Inferior parietal cortex (tissue), 1 donor: ENCODE measurements around the gene MED19.
"Not testable (repeated sequence)": the region's sequence is repeated elsewhere in the genome, so short reads cannot be mapped to it uniquely, and the experiment has no call there.

Experiments
- DNase-seq: peaks from one replicate; pipeline ENCODE4 v3.0.0-alpha.2; 2016; ENCODE audit errors: extremely low spot score

The MED19 gene

GRCh38 chr11:57704932-57705331 is 7.1 kb downstream of the MED19 start:
- no peak for DNase-seq

GRCh38 chr11:57703341-57703740 is 8.7 kb downstream of the MED19 start:
- DNase-seq = no peak

- DNase-seq = no peak
These were observed 11.6 kb downstream of the MED19 start for GRCh38 chr11:57700425-57700824.

- no peak for DNase-seq
These were observed 12.2 kb downstream of the MED19 start for GRCh38 chr11:57699813-57700212.

GRCh38 chr11:57698843-57699365 is 13.1 kb downstream of the MED19 start:
- DNase-seq = no peak

- DNase-seq = not testable (repeated sequence)
These were observed 21.5 kb downstream of the MED19 start for GRCh38 chr11:57690474-57690873.

DNA sequence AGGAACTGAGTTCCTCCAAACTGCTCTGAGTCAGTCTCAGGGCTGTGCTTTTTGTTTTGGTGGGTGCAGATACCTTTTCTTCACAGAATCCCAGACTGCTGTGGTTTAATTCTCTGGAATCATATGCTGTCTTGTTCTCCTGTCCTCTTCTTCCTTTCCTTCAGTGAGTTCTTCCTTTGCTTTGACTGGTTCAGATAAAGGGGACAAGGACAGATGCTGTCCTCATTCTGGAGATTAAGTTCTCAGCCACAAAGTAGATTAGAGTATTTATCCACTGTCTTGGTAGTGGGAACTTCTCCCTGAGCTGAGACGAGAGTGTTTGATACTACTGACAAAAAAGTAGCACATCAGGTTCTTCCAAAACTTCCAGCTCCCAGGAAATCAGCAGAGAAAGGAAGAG is 30.8 kb downstream of the MED19 start:
- DNase-seq = no peak

GRCh38 chr11:57680552-57680874 is 31.5 kb downstream of the MED19 start:
- DNase-seq = no peak

DNA sequence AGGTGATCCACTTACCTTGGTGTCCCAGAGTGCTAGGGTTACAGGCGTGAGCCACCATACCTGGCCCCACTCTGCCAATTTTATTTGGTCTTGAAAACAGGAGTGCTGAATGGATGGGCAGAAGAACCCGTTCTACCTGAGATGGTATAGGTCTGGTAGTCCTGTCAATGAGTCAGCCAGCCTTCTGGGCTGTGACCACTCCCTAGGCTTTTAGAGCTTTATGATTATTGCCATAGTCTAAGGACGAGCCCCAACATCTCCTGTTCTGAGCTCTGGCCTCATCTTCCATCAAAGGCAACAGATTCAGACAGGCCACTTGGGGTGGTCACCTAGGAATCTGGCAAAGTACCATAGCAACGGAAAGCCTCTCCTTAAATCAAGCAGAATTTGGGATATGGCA is 32.6 kb downstream of the MED19 start:
- DNase-seq = no peak

GRCh38 chr11:57675176-57675941 is 36.7 kb downstream of the MED19 start:
- DNase-seq = no peak

- no peak for DNase-seq
These were observed 37.8 kb downstream of the MED19 start for GRCh38 chr11:57674251-57674650.

DNA sequence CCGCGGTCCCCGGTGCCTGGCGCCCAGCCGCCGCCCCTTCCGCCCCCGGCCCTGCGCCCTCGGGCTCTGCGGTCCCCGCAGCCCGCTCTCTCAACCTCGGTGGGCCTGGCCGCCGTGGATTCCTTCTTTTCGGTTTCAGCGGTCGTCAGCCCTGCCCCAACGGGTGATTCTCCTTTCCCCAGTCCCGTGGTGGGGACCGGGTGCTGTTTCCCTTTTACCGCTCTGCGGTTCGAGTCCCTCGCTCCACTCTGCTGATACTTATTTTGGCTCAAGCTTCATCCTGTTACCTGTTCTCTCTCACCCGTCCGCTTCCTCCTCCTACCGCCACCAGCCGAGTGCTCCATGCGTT is 43.6 kb downstream of the MED19 start:
- DNase-seq = no peak

DNA sequence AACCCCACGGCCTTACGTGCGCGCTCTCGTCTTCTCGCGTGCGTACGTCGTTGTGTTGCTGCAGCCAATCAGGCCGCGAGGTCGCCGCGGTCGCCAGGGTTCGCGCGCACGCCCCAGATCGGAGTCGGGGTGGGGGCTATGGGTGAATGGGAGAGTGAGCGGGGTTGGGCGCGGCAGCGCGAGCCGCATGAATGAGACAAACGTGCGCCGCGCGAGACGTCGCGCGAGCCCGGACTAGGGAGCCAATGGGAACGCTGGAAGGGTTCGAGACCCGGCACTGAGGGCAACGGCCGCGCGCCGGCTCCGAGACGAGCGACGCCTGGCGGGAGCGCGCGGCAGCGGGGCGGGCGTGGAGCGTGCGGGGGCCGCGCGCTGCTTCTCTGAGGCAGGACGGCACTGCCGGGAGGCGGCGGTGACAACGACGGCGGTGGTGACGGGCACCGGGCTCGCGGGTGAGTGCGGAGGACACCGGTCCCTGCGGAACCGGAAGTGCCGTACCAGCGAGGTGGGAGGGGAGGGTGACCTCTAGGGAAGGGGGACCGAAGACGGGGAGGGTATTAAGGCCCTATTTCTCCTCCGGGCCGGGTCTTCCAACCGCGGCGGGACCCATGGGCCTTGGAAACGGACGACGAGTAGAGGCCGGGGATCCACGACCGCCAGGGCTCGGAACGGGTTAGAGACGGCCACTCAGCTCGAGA is 44.1 kb downstream of the MED19 start, which contains the start of gene ZDHHC5:
Gene ZDHHC5 (plus strand): TSS at position 379 of the 698 bp plus-strand sequence. CDS start 4,977 bp downstream, outside the sequence.
- peak; percentile 98 for DNase-seq

- DNase-seq = peak; percentile 99
These were observed 44.8 kb downstream of the MED19 start for GRCh38 chr11:57667117-57667735.

- no peak for DNase-seq
These were observed 48.0 kb downstream of the MED19 start for GRCh38 chr11:57663975-57664374.

- no peak for DNase-seq
These were observed 49.1 kb downstream of the MED19 start for GRCh38 chr11:57662893-57663292.

DNA sequence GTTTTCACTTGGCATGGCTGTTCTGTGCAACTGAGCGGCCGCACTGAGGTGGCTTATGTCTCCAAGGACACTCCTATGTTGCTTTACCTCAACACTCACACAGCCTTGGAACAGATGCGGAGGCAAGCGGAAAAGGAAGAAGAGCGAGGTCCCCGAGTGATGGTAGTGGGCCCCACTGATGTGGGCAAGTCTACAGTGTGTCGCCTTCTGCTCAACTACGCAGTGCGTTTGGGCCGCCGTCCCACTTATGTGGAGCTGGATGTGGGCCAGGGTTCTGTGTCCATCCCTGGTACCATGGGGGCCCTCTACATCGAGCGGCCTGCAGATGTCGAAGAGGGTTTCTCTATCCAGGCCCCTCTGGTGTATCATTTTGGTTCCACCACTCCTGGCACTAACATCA is 52.3 kb downstream of the MED19 start:
- no peak for DNase-seq

DNA sequence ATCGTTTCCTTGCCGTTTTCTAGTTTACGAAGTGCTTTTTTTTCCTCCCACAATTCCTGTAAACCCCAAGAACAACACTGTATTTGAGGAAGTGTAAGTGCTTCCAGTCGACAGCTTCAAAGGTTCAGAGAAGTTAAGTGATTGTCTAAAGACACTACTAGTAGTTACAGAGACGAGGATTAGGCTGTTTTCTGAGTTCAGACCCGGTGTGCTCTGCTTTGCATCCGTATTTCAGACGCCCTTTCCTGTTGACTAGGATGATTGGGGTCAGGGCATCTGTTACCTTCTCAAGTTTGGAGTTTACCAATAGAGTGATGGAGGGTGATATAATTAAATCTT is 54.0 kb downstream of the MED19 start:
- DNase-seq = no peak

DNA sequence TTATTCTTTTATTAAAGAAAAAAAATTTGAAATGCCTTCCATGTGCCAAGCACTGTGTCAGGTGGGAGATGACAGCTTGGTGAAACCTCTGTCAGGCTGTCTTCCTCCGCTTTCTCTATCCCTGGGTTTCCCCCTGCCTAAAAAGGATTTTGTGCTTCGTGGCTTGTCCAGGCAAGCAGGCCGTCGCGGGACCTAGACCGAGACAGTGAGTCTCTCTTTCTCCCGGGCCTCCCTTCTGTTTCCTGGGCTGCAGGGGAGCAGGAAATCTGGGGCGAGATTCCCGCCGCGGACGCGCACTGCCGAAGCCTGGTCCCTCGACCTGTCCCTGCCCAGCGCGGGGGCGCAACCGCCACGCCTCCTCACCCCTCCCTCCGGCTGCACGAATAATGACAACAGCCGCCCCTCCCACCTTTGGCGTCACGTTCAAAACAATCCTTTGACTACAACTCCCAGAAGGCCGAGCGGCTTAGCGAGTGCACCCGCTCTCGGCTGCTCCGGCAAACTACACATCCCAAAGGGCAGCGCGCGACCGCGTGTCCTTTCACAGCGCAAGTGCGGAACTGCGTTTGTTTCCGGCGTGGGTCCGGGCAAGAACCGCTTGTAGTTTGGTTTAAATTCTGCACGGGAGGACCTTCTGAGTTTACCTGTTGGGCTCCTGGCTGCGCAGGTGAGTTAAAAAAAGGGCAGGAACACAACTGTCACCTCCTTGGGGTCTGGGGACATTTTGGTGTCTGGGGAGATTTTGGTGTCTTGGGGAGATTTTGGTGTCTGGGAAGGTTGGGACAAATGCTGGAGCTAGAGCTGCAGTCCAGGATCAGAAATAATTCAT is 54.6 kb downstream of the MED19 start, which contains the start of gene CLP1:
Gene CLP1 (plus strand): TSS at position 569 of the 829 bp plus-strand sequence. CDS start 1,715 bp downstream, outside the sequence.
- DNase-seq = peak; percentile 100

DNA sequence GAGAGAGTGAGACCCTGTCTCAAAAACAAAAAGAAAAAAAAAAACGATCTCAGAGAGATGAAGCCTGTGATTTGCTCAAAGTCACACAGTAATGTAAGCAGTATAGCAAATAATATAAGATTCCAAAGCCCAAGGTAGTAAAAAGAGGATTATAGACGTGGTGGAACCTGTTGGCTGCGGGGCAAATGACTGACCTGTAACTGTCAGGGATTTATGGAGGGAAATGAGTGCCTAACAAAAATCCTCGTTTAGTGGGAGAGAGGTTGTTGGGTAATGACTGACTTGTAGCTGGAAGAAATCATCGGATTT is 55.2 kb downstream of the MED19 start:
- DNase-seq = no peak
